ENCODE measurements around the gene REC8.
A peak's percentile ranks its signal among the peaks of the same experiment; 100 is the strongest.

REC8 gene

GRCh38 chr14:24192933-24193332 is 21.1 kb downstream of the REC8 start:
- no peak overlapping the region for H3K4me3 ChIP-seq (ENCODE audit: low read length)
- no peak for DNase-seq (ENCODE audit: low read depth)
- TF ChIP-seq CTCF (conservative IDR thresholded peaks at IDR 0.05; ENCODE audit: low read length): no peak

- no peak for DNase-seq (ENCODE audit: low read depth)
- peak overlapping the region; percentile 93 for H3K4me3 ChIP-seq (ENCODE audit: low read length)
- TF ChIP-seq CTCF (conservative IDR thresholded peaks at IDR 0.05; ENCODE audit: low read length): no peak
Measured at GRCh38 chr14:24194186-24194872, 22.4 kb downstream of the REC8 start.

- peak overlapping the region; percentile 93 for H3K4me3 ChIP-seq (ENCODE audit: low read length)
- TF ChIP-seq CTCF (conservative IDR thresholded peaks at IDR 0.05; ENCODE audit: low read length): no peak
- no peak for DNase-seq (ENCODE audit: low read depth)
Measured at GRCh38 chr14:24194873-24195185, 22.9 kb downstream of the REC8 start.

GRCh38 chr14:24195186-24196070 is 23.5 kb downstream of the REC8 start, which contains the start of gene TM9SF1:
TM9SF1 (minus strand) TSS chr14:24195441; CDS start chr14:24195019, 422 bp downstream.
- no peak for TF ChIP-seq CTCF (conservative IDR thresholded peaks at IDR 0.05; ENCODE audit: low read length)
- H3K4me3 ChIP-seq (ENCODE audit: low read length): peak within 1 kb of the TSS; percentile 93
- peak; percentile 89 for DNase-seq (ENCODE audit: low read depth)

DNA sequence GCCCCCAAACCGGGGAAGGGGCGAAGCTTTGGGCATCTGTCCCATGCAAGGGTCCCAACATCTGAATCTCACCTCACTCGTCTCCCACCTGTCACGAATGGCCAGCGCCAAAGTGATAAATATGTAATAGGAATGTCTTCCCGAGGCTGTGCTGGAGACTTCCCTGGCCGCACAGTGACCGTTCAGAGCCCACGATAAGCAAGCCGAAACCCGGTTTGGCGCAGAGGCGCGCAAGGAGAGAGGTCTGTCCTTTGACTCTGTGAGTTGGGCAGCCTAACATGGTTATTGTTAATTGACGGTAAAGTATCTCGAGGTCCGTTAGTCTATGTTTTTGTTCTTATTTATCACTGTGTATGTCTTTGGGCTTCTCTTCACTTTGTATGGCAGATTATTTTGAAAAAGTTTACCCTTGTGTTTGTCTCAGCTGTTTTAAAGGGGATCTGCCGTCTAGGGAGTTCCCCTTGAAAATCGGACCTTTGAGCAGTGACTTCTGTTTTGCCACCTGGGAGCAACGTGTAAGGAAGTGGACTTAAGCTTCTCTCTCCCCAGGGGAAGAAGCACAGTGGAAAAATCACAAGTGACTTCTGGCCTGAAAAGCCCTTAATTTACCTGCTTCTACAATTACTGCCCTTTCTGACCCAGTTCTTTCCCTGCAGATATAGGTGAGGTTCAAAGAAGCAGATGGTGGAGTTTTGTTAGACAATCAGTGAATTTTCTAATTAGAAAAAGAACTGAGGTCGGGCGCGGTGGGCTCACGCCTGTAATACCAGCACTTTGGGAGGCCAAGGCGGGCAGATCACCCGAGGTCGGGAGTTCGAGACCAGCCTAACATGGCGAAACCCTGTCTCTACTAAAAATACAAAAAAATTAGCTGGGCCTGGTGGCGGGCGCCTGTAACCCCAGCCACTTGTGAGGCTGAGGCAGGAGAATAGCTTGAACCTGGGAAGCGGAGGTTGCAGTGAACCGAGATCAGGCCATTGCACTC is 24.5 kb downstream of the REC8 start:
- peak overlapping the region; percentile 93 for H3K4me3 ChIP-seq (ENCODE audit: low read length)
- DNase-seq (ENCODE audit: low read depth): peak; percentile 17
- TF ChIP-seq CTCF (conservative IDR thresholded peaks at IDR 0.05; ENCODE audit: low read length): no peak

GRCh38 chr14:24197056-24197450 is 25.2 kb downstream of the REC8 start:
- H3K4me3 ChIP-seq (ENCODE audit: low read length): no peak overlapping the region; the same call in 1 of the 2 replicates
- TF ChIP-seq CTCF (conservative IDR thresholded peaks at IDR 0.05; ENCODE audit: low read length): no peak
- DNase-seq (ENCODE audit: low read depth): no peak

Measured in AG10803 (cell line).